Iris pigment epithelial cell (primary cell): ENCODE data around the gene EHBP1.
"Not testable (repeated sequence)": the region's sequence is repeated elsewhere in the genome, so short reads cannot be mapped to it uniquely, and the experiment has no call there.

Experiments used
- DNase-seq: peaks from one replicate; pipeline ENCODE4 v3.0.0-alpha.2; 2011; ENCODE audit warnings: low read depth

EHBP1 gene

GRCh38 chr2:62736899-62737559, 31.5 kb downstream of the EHBP1 start:
- no peak for DNase-seq

GRCh38 chr2:62738981-62739936, 33.7 kb downstream of the EHBP1 start:
- DNase-seq, result peak; percentile 21

DNA sequence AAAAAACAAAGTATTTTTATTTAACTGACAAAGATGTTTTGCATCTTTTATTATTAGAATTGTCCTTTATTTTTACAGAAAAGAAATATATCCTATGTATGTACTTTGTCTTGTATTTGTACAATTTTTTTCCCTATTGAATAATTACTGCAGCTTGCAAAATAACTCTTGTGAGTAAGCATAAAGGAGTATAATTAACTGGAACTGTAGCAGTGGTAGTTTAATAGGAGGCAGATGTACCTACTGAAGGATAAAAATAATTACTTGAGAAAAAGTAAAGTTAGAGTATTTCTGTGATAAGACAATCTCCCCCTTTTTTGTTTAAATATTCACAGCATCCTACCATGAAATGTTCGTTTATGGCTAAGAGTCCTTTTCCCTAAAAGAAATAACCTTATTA, 34.7 kb downstream of the EHBP1 start:
- DNase-seq, result no peak

GRCh38 chr2:62741127-62741526, 35.6 kb downstream of the EHBP1 start:
- DNase-seq, result no peak

DNA sequence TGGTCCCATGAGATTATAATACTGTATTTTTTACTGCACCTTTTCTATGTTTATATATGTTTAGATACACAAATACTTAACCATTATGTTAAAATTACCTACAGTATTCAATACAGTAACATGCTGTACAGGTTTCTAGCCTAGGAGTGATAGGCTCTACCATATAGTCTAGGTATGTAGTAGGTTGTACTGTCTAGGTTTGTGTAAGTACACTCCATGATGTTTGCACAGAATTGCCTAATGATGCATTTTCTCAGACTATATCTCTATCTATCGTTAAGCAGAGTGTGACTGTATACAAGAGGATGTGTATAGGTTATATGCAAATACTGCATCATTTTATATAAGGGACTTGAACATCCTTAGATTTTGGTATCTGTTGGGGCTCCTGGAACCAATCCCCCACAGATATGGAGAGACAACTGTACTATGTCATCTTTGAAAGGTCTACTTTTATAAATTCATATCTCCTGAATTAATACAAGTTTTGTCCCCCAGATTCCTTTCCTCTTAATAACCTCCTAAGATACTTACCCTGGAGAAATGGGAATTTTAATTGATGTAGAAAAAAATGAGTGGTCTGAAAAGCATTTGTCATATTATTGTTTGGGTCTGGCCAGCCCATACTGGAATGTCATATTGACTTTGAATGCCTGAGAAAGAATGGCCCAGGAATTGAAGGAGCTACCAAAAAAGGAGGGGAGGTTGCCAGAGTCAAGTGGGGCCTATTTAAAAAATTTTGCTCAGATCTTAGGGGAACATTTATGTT, 36.6 kb downstream of the EHBP1 start:
- DNase-seq, result no peak

- DNase-seq, result no peak
These were observed 38.0 kb downstream of the EHBP1 start for GRCh38 chr2:62743506-62743905.

- DNase-seq, result no peak
These were observed 39.1 kb downstream of the EHBP1 start for GRCh38 chr2:62744603-62745002.

DNA sequence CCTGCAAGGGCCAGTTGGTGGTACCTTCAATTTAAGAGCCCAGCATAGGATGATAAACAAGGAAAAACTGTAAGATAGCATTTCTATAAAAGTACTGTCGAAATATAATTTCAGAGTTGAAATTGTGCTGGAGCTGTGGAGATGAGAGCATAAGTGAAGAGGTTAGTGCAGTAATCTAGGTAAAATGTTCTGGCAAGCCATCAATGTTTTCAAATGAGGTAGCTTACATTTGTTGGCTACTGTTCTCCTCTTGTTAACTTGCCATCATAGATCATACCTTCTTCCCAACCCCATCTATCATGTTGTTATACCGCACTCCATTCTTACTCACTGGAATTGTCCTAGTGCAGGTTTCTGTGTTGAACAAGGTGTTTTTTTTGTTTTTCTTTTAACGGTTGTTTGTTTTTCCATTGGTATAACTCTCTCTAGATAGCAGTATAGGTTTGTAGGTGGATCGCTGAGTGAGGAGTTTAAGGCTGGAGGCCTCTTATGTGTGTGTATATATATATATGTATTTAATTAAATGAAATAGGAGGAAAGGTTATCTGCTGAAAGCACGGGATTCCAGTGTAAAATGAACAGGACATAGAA, 40.5 kb downstream of the EHBP1 start:
- DNase-seq, result no peak

- DNase-seq, result no peak
These were observed 41.7 kb downstream of the EHBP1 start for GRCh38 chr2:62747169-62747568.

DNA sequence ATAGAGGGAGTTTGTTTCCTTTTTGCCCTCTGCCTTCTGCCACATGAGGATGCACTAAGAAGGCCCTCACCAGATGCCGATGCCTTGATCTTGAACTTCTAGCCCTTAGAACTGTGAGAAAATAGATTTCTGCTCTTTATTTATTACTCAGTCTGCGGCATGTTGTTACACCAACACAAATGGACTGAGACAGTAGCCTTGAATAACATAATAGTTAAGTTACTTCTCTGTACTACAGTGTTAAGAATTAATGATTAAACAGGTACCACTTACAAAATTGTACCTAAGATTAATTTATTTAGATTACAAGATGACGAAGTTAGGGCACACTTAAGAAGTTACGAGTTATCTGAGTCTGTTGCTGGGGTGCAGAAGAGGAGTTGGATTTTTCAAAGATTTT, 42.4 kb downstream of the EHBP1 start:
- no peak for DNase-seq

GRCh38 chr2:62749111-62749510, 43.6 kb downstream of the EHBP1 start:
- DNase-seq, result not testable (repeated sequence)

DNA sequence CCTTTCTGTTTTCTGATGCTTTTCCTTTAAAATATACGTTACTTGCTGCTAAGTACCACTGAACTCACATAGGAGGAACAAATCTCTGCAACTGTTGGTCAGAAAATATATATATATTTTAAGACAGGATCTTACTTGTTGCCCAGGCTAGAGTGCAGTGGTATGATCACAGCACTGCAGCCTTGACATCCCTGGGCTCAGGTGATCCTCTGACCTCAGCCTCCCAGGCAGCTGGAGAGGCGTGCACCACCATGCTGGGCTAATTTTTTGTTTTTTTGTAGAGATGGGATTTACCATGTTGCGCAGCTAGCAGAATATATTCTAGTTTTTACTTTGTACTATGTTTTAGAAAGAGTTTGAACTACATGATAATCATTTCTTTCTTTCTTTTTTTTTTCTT, 51.5 kb downstream of the EHBP1 start:
- DNase-seq, result no peak

GRCh38 chr2:62760026-62760425, 54.5 kb downstream of the EHBP1 start:
- DNase-seq, result no peak

DNA sequence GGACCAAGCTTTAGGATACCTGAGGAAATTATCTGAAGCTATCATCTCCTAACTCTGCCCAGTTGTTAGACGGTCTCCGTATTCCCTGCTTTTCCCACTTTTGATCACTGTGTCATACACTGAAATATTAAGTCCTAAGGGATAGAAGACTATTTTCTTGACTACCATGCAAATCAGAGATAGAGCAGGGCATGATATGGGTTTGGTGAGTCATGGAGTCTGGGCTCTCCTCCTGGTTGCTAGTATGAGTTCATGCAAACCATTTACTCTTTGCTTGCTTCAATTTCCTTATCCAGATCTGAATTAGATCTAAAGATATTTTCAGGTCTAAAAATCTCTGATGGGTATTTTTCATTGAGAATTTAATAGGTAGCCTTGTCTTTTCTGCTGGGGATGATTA, 55.0 kb downstream of the EHBP1 start:
- peak; percentile 78 for DNase-seq

GRCh38 chr2:62765619-62766376, 60.3 kb downstream of the EHBP1 start:
- peak; percentile 20 for DNase-seq

GRCh38 chr2:62768615-62769014, 63.1 kb downstream of the EHBP1 start:
- peak; percentile 57 for DNase-seq

DNA sequence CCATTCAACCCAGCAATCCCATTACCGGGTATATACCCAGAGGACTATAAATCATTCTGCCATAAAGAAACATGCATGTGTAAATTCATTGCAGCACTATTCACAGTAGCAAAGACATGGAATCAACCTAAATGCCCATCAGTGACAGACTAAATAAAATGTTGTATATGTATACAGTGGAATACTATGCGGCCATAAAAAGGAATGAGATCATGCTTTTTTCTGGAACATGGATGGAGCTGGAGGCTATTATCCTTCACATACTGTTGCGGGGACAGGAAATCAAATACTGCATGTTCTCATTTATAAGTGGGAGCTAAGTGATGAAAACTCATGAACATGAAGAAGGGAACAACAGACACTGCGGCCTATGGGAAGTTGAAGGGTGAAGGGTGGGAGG, 65.1 kb downstream of the EHBP1 start:
- DNase-seq, result no peak

DNA sequence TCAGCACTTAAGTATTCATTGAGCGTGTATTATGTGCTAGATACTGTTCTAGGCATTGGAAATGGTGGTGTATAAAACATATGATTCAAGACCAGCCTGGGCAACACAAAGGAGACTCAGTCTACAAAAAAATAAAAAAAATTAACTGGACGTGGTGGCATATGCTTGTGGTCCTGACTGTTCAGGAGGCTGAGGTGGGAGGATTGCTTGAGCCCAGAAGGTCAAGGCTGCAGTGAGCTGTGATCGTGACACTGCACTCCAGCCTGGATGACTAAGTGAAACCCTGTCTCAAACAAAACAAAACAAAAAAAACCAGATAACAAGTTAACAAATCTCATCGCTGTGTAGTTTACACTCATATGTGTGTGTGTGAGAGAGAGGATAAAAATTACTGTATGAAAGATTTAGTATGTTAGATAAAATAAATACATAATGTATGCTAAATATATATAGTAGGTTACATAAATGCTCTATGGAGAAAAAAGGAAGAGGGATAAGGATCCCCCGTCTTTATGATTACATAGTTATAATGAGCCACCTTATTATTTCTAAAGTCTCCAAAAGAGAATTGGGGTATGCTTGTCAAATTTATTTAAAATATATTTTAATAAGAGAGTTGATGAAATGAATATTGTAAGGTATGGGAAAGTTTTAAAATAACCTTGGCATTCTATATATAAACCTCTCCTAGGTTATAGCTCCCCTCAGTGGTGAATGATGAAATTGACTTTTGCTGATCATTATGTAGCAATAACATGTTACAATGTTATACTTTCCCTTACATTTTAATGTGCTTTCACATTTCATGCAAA, 69.2 kb downstream of the EHBP1 start:
- peak; percentile 61 for DNase-seq

GRCh38 chr2:62775367-62775668, 69.8 kb downstream of the EHBP1 start:
- no peak for DNase-seq

- DNase-seq, result no peak
These were observed 78.2 kb downstream of the EHBP1 start for GRCh38 chr2:62783679-62784078.

DNA sequence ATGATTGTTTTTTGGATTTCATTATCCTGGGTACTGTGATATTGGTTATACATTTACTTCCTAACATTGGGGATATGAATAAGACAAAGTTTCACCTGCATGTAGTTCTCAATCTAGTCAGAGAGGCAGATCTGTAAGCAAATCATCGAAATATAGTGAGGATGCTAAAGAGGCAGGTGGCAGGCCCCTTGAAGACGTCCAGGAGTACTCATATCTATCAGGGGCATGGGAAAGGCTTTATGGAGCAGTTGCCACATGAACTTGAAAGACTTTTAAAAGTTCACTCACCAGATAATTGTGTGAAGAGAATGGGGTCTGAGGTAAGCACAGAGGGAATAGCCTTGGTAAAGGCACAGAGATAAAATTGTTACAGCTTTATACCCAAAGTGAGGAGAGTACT, 78.8 kb downstream of the EHBP1 start:
- DNase-seq, result no peak
